Ramos (cell line): ENCODE measurements around the gene ARHGEF7.
"Not testable (repeated sequence)": the region's sequence is repeated elsewhere in the genome, so short reads cannot be mapped to it uniquely, and the experiment has no call there.

ENCODE experiments used
- in situ Hi-C: fragments of 300-500 bp; cut with MboI; formaldehyde crosslinking; loops from one replicate; pipeline ENCODE4 v1.14.3; 2022; ENCODE audit warnings: low sequenced_read_pairs; ENCODE audit not compliant: unreplicated experiment

ARHGEF7 gene, protein sequence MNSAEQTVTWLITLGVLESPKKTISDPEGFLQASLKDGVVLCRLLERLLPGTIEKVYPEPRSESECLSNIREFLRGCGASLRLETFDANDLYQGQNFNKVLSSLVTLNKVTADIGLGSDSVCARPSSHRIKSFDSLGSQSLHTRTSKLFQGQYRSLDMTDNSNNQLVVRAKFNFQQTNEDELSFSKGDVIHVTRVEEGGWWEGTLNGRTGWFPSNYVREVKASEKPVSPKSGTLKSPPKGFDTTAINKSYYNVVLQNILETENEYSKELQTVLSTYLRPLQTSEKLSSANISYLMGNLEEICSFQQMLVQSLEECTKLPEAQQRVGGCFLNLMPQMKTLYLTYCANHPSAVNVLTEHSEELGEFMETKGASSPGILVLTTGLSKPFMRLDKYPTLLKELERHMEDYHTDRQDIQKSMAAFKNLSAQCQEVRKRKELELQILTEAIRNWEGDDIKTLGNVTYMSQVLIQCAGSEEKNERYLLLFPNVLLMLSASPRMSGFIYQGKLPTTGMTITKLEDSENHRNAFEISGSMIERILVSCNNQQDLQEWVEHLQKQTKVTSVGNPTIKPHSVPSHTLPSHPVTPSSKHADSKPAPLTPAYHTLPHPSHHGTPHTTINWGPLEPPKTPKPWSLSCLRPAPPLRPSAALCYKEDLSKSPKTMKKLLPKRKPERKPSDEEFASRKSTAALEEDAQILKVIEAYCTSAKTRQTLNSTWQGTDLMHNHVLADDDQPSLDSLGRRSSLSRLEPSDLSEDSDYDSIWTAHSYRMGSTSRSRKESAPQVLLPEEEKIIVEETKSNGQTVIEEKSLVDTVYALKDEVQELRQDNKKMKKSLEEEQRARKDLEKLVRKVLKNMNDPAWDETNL

GRCh38 chr13:111115061-111115964 is at the start of gene ARHGEF7:
Gene ARHGEF7, plus strand, starts transcription at chr13:111115310. Its CDS starts 217 bp downstream, at chr13:111115527.
- in situ Hi-C loops: no loop called here

GRCh38 chr13:111065698-111066097 is 49.4 kb upstream of the ARHGEF7 start:
- in situ Hi-C loops: loop anchor here (10.0 kb wide), 1 partner anchor 159 kb away; no protein-coding TSS in a partner anchor

DNA sequence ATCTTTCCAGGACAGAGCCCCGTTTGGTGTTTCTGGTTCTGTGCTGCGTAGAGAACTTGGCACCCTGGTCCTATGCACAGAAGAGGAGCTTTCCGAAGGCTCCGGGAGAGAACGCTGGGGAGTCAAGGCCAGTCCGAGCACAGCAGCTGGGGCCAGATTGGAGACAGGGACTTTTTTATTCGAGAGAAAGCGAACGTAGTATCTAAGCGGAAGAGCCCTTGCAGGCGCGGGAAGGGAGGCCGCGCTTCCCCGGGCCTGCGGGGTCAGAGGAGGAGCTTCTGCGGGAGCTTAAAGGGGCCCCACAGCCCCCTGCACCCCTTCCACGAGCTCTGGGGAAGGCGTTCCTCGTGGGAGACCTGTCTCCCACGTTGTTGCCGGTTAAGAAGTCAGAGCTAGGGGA is 48.6 kb upstream of the ARHGEF7 start:
- in situ Hi-C loops: loop anchor here (10.0 kb wide), 1 partner anchor 158 kb away; no protein-coding TSS in a partner anchor

GRCh38 chr13:111068009-111068350 is 47.1 kb upstream of the ARHGEF7 start:
- in situ Hi-C loops: loop anchor here (10.0 kb wide), 1 partner anchor 157 kb away; no protein-coding TSS in a partner anchor

- in situ Hi-C loops: not testable (repeated sequence)
Measured at GRCh38 chr13:111071120-111071519, 44.0 kb upstream of the ARHGEF7 start.

- in situ Hi-C loops: not testable (repeated sequence)
Measured at GRCh38 chr13:111071526-111071925, 43.6 kb upstream of the ARHGEF7 start.

- in situ Hi-C loops: no loop called here
Measured at GRCh38 chr13:111074826-111075225, 40.3 kb upstream of the ARHGEF7 start.

GRCh38 chr13:111076155-111077013 is 38.7 kb upstream of the ARHGEF7 start:
- in situ Hi-C loops: no loop called here

- in situ Hi-C loops: no loop called here
Measured at GRCh38 chr13:111079375-111079774, 35.7 kb upstream of the ARHGEF7 start.

GRCh38 chr13:111080642-111081041 is 34.5 kb upstream of the ARHGEF7 start:
- in situ Hi-C loops: no loop called here

GRCh38 chr13:111082240-111082639 is 32.9 kb upstream of the ARHGEF7 start:
- in situ Hi-C loops: no loop called here

GRCh38 chr13:111082769-111083168 is 32.3 kb upstream of the ARHGEF7 start:
- in situ Hi-C loops: not testable (repeated sequence)

GRCh38 chr13:111083693-111084092 is 31.4 kb upstream of the ARHGEF7 start:
- in situ Hi-C loops: not testable (repeated sequence)

DNA sequence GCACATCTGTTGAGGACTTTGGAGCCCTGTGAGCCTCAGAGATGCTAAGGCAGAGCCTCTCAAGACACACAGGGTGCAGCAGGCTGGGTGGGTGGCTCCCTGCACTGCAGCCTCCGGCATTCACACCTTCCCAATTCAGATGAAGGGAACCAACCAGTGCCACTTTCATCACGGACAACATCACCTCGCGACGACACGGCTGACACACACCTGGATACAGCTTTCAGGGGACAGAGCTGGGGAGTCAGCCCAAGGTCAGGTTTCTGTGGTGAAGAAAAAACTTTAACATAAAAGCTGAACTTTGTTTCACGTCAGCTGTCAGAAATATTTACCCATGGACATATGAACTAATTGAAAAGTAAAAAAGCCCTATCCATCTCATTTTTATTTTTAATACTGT is 24.9 kb upstream of the ARHGEF7 start:
- in situ Hi-C loops: no loop called here

DNA sequence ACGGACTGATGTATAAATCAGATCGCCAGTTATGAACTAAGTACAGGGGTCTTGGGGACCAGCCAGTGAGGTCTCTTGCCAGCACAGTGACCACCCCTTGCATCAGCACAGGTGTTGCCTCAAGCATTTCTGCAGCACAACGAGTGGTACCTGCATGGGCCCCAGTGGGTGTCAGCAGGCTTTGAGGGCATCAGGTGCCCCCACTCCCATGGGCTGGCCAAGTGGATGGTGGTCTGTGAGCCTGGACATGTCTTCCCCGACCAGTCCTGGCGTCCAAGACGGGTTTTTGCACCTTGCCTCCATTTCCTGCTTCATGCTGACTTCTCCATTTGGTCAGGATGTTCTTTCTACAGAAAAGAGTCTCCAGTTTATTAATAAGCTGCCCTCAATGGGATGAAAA is 22.4 kb upstream of the ARHGEF7 start:
- in situ Hi-C loops: no loop called here

DNA sequence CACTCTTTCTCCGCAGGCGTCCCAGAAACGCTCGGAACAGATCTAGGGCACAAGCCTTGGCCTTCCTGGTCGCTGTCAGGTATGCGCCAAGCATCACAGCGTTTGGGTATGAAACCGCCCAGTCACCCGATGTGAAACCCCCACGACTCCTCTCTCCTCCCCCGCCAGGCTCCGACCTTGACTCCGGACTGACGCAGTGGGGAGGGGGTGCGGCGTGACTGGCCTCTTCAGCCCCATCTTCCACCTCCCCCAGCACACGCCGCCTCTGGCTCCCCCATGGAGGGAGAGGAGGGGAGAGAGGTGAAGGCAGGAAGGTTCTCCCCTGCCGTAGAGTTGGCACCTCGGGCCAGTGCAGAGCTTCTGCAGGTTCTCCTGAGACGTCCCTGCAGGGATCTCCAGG is 22.0 kb upstream of the ARHGEF7 start:
- in situ Hi-C loops: no loop called here

DNA sequence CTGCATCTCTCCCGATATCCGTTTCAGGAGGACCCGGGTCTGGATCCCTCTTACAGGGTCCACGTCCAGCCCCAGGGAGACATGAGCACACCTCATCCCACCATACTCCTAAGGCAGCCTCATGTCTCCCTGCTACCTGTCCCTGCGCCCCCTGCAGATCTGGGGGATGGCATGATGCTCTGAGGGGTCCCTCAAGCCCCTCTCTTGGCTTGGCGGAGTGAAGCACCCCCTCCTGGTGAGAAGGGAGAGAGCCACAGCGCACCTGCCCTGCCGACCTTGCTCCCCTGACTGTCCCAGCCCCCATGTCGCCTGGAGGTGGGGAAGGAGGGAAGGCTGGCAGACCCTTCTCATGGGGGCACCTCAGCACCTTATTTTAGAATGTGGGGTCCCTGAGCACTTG is 21.5 kb upstream of the ARHGEF7 start:
- in situ Hi-C loops: no loop called here

GRCh38 chr13:111095031-111095840 is 19.9 kb upstream of the ARHGEF7 start:
- in situ Hi-C loops: no loop called here
